IPS-15b (cell line): ENCODE measurements around the gene PTPRB.

Experiments
- H3K27me3 ChIP-seq: one replicate; pipeline ENCODE4 v1.6.1; 2013; ENCODE audit warnings: low read length; ENCODE audit not compliant: control insufficient read depth, insufficient read depth
- H3K36me3 ChIP-seq: one replicate; pipeline ENCODE4 v1.6.1; 2013; ENCODE audit warnings: low read length; ENCODE audit not compliant: control insufficient read depth, insufficient read depth
- H3K4me1 ChIP-seq: one replicate; pipeline ENCODE4 v1.6.1; 2013; ENCODE audit warnings: mild to moderate bottlenecking, low read length; ENCODE audit not compliant: control insufficient read depth, insufficient read depth
- H3K4me3 ChIP-seq: one replicate; pipeline ENCODE4 v1.5.1; 2013; ENCODE audit warnings: low read depth, low read length
- H3K9ac ChIP-seq: one replicate; pipeline ENCODE4 v1.6.1; 2013; ENCODE audit warnings: low read depth, mild to moderate bottlenecking, low read length
- H3K9me3 ChIP-seq: one replicate; pipeline ENCODE4 v1.6.1; 2013; ENCODE audit warnings: mild to moderate bottlenecking, low read length; ENCODE audit not compliant: control insufficient read depth, insufficient read depth

Gene PTPRB

DNA sequence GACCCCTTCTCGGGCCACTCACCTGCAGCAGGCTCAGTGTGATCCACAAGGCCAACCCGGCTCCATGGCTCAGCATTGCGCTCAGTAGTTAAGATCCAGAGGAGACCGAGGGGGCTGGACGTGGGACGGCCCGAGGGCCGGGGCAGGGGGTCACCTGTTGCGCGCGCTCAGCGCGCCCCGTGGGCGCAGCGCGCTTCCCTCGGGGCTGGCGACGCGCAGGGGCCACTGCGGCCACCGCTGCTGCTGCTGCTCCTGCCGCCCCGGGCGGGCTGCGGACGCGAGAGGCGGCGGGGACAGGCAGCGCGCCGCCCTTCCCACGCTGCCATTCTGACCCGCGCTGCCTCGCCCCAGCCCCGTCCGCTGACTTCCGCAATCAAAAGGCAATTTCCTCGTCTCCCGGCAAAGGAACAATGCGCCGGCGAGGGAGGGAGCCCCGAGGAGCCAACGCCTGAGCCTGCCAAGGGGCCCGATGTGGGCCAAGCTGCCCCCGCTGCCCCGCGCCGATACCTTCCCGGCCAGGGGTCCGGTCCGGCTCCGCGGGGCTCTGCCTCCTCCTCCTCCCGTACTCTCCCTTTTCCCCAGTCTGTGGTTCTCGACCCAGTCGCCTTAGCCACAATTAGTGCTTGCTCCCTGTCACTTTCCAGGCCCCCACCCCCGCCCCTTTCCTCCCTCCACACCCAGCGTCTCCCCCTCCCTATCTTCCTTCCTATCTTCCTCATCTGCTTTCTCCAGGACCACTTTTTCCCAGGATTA lies 27.3 kb downstream of the PTPRB start:
- no peaks in the 10 kb centered on the region for H3K36me3 ChIP-seq
- H3K27me3 ChIP-seq = peaks cover 21% of the 10 kb centered on the region
- H3K4me3 ChIP-seq = peak overlapping the region; percentile 61
- H3K9me3 ChIP-seq = no peaks in the 10 kb centered on the region
- peaks cover 2% of the 10 kb centered on the region for H3K4me1 ChIP-seq
- no peak overlapping the region for H3K9ac ChIP-seq

- Histone ChIP-seq H3K27me3 (peaks cover 21% of the 10 kb centered on the region), H3K4me1 (peaks cover 2% of the 10 kb centered on the region), H3K36me3 (no peaks in the 10 kb centered on the region), H3K9ac (no peak overlapping the region), H3K4me3 (peak overlapping the region; percentile 61), H3K9me3 (no peaks in the 10 kb centered on the region)
Measured at GRCh38 chr12:70609203-70609602, 28.0 kb downstream of the PTPRB start.

GRCh38 chr12:70608184-70608583 lies 29.0 kb downstream of the PTPRB start:
- Histone ChIP-seq H3K4me3 (no peak overlapping the region), H3K36me3 (no peaks in the 10 kb centered on the region), H3K4me1 (no peaks in the 10 kb centered on the region), H3K27me3 (peaks cover 21% of the 10 kb centered on the region), H3K9ac (no peak overlapping the region), H3K9me3 (no peaks in the 10 kb centered on the region)

GRCh38 chr12:70607107-70607506 lies 30.1 kb downstream of the PTPRB start:
- Histone ChIP-seq H3K27me3 (peaks cover 21% of the 10 kb centered on the region), H3K9me3 (no peaks in the 10 kb centered on the region), H3K4me1 (no peaks in the 10 kb centered on the region), H3K4me3 (no peak overlapping the region), H3K36me3 (no peaks in the 10 kb centered on the region), H3K9ac (no peak overlapping the region)

DNA sequence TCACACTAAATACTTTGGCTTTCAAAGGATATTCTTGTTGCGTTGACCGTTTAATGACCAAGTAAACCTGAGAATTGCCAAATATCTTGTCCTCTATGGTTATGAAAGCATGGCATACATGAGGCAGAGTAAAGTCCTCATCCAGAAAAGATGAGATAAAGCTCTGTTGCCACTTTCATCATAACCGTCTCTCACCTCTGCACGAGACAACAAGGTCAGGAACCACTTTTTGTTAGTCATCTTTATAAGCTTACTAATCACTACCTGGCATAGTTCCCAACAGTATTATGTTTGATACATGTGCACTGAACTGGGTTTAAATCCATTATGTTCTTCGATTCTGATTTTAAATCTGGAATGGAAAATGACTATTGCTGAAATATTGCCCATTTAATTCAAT lies 31.3 kb downstream of the PTPRB start:
- peaks cover 21% of the 10 kb centered on the region for H3K27me3 ChIP-seq
- H3K9ac ChIP-seq = no peak overlapping the region
- no peaks in the 10 kb centered on the region for H3K4me1 ChIP-seq
- H3K4me3 ChIP-seq = no peak overlapping the region
- no peaks in the 10 kb centered on the region for H3K9me3 ChIP-seq
- no peaks in the 10 kb centered on the region for H3K36me3 ChIP-seq

DNA sequence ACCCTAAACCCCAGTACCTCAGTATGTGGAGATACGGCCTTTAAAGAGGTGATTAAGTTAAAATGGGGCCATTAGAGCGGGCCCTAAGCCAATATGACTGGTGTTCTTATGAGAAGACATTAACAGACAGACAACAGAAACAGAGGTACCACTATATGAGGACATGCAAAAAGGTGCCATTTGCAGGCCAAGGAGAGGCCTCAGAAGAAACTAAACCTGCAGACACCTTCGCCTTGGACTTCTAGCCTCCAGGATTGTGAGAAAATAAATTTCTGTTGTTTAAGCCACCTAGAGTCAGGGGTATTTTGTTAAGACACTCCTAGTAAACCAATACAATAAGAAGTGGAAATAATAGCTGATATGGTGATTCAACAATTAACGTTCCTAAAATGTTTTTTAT lies 32.6 kb downstream of the PTPRB start:
- Histone ChIP-seq H3K27me3 (peaks cover 15% of the 10 kb centered on the region), H3K9me3 (no peaks in the 10 kb centered on the region), H3K36me3 (no peaks in the 10 kb centered on the region), H3K4me3 (no peak overlapping the region), H3K9ac (no peak overlapping the region), H3K4me1 (no peaks in the 10 kb centered on the region)

DNA sequence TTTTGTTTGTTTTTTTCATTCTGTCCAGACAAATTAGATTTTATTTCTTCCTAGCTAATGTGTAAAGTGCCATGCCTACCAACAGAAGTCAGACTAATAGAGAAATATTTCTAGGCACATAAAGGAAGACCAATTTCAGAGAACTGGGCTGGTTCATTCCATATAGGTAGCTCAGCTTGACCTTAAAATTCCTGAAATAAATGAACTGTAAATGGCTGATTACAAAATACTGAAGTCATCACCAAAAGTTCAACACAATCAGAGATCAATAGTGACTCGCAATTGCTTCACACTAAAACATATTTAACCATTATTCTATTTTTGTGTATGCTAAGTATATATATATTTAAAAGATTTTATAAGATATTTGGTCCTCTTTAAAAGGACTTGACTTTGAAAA lies 34.2 kb downstream of the PTPRB start:
- no peaks in the 10 kb centered on the region for H3K36me3 ChIP-seq
- no peak overlapping the region for H3K9ac ChIP-seq
- no peak overlapping the region for H3K4me3 ChIP-seq
- no peaks in the 10 kb centered on the region for H3K27me3 ChIP-seq
- no peaks in the 10 kb centered on the region for H3K9me3 ChIP-seq
- no peaks in the 10 kb centered on the region for H3K4me1 ChIP-seq

- no peaks in the 10 kb centered on the region for H3K4me1 ChIP-seq
- no peaks in the 10 kb centered on the region for H3K9me3 ChIP-seq
- H3K9ac ChIP-seq = no peak overlapping the region
- no peaks in the 10 kb centered on the region for H3K27me3 ChIP-seq
- H3K4me3 ChIP-seq = no peak overlapping the region
- H3K36me3 ChIP-seq = no peaks in the 10 kb centered on the region
Measured at GRCh38 chr12:70598467-70599193, 38.6 kb downstream of the PTPRB start.

DNA sequence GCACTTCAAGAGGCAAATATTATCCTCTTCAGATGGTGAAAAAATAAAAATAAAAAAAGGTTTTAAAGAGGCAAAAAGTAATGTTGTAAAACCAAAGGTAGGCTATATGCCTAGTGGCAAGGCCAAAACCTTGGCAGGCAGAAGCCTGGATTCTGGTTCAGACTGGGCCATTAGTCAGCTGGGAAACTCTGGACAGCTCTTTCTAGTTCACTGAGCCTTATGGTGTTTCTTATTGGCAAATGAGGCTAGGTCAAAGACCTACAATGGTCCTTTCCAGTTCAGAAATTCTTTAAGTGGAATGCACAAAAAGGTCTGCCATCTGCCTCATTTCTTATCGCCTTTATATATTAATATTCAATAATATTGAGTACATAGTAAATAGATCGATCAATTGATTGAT lies 44.6 kb downstream of the PTPRB start:
- Histone ChIP-seq H3K4me3 (no peak overlapping the region), H3K9me3 (no peaks in the 10 kb centered on the region), H3K4me1 (no peaks in the 10 kb centered on the region), H3K27me3 (no peaks in the 10 kb centered on the region), H3K36me3 (no peaks in the 10 kb centered on the region), H3K9ac (no peak overlapping the region)

DNA sequence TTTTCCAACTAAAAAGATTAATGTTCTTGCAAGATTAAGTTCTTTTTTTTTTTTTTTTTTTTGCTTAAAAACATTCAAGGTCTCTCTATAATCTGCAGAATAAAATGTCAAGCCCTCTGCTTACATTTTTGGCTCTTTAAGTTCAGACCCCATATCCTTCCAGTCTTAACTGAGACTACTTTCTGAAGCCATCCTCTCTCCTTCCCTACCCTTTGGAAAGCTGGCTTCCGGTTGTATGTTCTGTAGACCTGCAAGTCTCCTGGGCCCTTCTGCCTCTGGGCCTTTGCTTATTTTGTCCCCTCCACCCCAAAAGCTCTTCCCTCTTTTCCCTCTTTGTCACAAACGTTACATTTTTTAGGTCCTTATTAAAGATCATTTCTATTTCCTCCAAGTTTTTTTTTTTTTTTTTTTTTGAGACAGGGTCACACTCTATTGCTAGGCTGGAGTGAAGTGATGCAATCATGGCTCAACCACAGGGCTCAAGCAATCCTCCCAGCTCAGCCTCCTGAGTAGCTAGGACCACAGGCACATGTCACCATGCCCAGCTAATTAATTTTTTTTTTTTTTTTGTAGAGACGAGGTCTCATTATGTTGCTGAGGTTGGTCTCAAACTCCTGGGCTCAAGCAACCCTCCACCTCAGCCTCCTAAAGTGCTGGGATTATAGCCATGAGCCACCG lies 46.5 kb downstream of the PTPRB start:
- no peaks in the 10 kb centered on the region for H3K27me3 ChIP-seq
- H3K9me3 ChIP-seq = no peaks in the 10 kb centered on the region
- H3K9ac ChIP-seq = no peak overlapping the region
- H3K4me3 ChIP-seq = no peak overlapping the region
- H3K36me3 ChIP-seq = no peaks in the 10 kb centered on the region
- H3K4me1 ChIP-seq = no peaks in the 10 kb centered on the region

DNA sequence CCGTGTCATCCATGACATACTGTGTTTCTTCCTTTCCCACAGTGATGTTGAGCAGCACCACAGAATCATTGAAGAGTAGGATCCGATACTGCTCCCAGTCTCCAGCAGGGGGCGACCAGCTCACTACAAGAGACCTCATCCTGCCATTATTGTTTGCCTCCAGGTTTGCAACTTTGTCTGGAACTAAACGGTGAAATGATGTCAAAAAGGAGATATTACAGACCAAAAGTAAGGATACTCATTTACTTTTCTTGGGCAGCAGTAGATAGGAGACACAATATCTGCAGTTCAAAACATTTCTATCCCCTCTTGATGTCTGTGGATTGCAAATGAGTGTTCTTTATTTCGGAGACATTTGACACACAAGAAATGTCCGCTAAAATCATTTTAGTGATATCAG lies 47.2 kb downstream of the PTPRB start:
- H3K9ac ChIP-seq = no peak overlapping the region
- no peaks in the 10 kb centered on the region for H3K27me3 ChIP-seq
- no peak overlapping the region for H3K4me3 ChIP-seq
- H3K9me3 ChIP-seq = no peaks in the 10 kb centered on the region
- no peaks in the 10 kb centered on the region for H3K36me3 ChIP-seq
- H3K4me1 ChIP-seq = no peaks in the 10 kb centered on the region

DNA sequence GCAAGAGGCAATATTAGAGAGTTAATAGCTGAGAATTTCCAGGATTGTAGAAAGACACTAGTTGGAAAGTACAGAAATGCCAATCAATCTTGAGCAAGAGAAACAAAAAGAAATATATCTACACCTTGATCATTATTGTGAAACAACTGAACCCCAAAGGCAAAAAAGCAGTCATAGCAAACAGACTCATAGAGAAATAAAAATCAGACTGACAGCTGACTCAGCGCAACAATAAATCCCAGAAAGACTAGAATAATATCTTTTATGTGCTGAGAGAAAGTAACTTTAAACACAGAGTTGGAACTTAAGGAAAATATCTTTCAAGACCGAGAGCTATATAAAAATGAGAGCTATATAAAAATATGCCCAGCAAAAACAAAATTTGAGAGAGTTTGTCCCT lies 52.9 kb downstream of the PTPRB start:
- H3K36me3 ChIP-seq = no peaks in the 10 kb centered on the region
- no peak overlapping the region for H3K9ac ChIP-seq
- no peak overlapping the region for H3K4me3 ChIP-seq
- no peaks in the 10 kb centered on the region for H3K9me3 ChIP-seq
- H3K27me3 ChIP-seq = no peaks in the 10 kb centered on the region
- H3K4me1 ChIP-seq = no peaks in the 10 kb centered on the region
